Cardiac fibroblast (primary cell): ENCODE results near the gene CTSD.

ENCODE experiments used
- DNase-seq, 2 donors: peaks; one replicate each; pipeline versions ENCODE4 v3.0.0 to v3.0.0-alpha.2; 2010; ENCODE audit warnings: low read depth in 2 of 2
- H3K4me3 ChIP-seq, 2 donors: replicated peaks in 1 of 2; 1 replicate in 1 of 2; 2 replicates in 1 of 2; pipeline ENCODE4 v1.5.1; 2011; ENCODE audit warnings: low read depth in 2 of 2, low read length in 2 of 2, mild to moderate bottlenecking in 2 of 2, moderate library complexity in 1 of 2
- TF ChIP-seq, protein P1 (sequence below): IDR thresholded peaks from one replicate; pipeline ENCODE4 v1.5.1; 2011; ENCODE audit warnings: low read depth, mild to moderate bottlenecking, low read length, inconsistent platforms

The CTSD gene

DNA sequence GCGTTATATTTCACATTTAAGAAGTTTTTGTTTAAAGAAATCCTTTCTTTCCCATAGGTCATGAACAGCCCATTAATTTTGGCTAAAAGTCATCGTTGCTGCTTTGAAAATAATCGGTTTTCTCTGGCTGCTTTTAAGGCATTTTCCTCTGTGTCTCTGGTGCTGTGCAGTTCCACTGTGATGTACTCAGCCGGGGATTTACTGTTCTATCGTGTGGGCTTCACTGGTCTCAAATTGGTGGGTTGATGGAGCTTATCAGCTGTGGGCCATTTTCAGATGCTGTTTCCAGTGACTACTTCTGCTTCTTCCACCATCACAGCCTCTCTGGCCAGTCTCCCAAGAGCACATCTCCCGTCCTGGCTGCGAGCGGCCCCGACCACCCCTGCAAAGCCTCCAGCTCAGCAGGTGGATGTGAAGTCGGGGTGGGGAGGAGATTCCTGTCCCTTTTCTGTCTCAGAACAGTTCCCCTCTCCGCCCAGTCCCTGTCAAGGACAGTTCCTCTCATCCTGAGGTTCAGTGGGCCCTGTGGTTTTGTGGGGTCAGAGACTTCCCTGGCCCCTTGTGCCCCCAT lies 33.6 kb downstream of the CTSD start:
- no peak overlapping the region for H3K4me3 ChIP-seq
- TF ChIP-seq, protein P1, sequence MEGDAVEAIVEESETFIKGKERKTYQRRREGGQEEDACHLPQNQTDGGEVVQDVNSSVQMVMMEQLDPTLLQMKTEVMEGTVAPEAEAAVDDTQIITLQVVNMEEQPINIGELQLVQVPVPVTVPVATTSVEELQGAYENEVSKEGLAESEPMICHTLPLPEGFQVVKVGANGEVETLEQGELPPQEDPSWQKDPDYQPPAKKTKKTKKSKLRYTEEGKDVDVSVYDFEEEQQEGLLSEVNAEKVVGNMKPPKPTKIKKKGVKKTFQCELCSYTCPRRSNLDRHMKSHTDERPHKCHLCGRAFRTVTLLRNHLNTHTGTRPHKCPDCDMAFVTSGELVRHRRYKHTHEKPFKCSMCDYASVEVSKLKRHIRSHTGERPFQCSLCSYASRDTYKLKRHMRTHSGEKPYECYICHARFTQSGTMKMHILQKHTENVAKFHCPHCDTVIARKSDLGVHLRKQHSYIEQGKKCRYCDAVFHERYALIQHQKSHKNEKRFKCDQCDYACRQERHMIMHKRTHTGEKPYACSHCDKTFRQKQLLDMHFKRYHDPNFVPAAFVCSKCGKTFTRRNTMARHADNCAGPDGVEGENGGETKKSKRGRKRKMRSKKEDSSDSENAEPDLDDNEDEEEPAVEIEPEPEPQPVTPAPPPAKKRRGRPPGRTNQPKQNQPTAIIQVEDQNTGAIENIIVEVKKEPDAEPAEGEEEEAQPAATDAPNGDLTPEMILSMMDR = no peak
- no peak for DNase-seq

GRCh38 chr11:1729692-1730011 lies 34.1 kb downstream of the CTSD start:
- DNase-seq = no peak
- TF ChIP-seq, protein P1 = no peak
- no peak overlapping the region for H3K4me3 ChIP-seq

DNA sequence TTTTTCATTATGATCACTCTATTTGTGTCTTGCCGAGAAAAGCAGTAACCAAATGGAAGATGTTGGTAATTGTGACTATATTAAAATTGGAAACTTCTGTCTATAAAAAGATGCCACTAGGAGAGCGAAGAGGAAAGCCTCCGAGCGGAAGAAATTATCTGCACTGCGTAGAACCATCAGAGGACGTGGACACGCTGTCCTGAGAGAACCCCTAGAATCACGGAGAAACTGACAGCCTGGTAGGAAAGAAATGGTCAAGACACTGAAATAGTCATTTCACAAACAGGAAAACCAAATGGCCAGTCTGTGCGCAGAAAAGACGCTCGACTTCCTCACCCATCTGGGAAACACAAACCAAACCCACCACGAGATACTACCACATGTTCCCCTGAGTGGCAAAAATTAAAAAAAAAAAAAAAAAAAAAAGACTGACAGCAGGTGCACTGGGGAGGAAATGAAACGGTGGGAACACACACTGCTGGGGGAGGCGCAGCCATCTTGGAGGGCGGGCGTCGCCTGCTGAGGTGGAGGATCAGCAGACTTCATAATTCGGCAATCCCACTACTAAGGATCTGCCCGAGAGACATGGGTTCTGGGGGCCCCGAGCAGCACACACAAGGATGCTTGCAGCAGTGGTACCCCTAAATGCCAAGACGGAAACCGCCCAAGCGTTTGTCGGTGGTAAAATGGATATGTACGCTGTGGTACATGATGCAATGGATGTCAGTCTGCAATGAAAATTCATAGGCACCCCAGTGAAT lies 34.6 kb downstream of the CTSD start:
- TF ChIP-seq, protein P1 = no peak
- DNase-seq = no peak
- H3K4me3 ChIP-seq = no peak overlapping the region

DNA sequence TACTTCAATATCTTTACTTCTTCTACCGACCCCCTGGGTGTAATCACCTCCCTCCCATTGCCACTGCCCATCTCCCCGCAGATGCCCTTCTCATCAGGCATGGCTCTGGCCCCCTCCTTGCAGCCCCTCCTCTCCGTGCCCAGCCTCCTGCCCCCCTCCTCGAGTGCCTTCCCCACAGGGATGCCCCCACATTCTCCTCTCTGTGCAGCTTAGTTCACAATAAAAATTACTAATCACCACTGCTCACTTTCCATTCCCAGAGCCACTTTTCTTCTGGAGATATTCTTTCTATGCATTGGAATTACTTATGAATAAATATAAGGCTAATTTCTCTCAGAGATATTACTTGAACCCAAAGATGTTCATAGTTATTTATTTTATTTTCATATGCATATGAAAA lies 35.4 kb downstream of the CTSD start:
- no peak for DNase-seq
- no peak overlapping the region for H3K4me3 ChIP-seq
- TF ChIP-seq, protein P1 = no peak

GRCh38 chr11:1727861-1728260 lies 35.9 kb downstream of the CTSD start:
- no peak overlapping the region for H3K4me3 ChIP-seq
- TF ChIP-seq, protein P1 = no peak
- DNase-seq = no peak

- TF ChIP-seq, protein P1 = no peak
- H3K4me3 ChIP-seq = no peak overlapping the region
- no peak for DNase-seq
These were observed 36.5 kb downstream of the CTSD start for GRCh38 chr11:1727096-1727690.

DNA sequence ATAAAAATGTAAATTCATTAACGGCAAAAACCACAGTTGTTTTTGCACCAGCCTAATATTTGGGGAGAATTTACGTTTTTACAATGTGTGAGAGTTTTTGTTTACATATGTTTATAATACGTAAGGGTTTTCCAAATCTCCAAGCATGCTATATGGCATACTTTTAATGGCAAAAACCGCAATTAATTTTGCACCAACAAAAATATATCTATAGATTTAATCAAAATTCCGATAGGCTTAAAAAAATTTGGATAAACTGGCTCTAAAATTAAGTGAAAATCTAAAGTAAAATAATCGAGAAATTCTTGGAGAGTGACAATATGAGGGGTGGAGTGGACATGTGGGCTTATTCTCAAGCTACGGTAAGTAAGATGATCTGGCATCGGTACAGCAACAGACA lies 43.9 kb downstream of the CTSD start:
- DNase-seq = no peak
- no peak overlapping the region for H3K4me3 ChIP-seq
- TF ChIP-seq, protein P1 = no peak
